IPS-15b (cell line): ENCODE measurements around the gene GOLIM4.

Source experiments
- H3K27me3 ChIP-seq: one replicate; pipeline ENCODE4 v1.6.1; 2013; ENCODE audit warnings: low read length; ENCODE audit not compliant: control insufficient read depth, insufficient read depth
- H3K36me3 ChIP-seq: one replicate; pipeline ENCODE4 v1.6.1; 2013; ENCODE audit warnings: low read length; ENCODE audit not compliant: control insufficient read depth, insufficient read depth
- H3K4me1 ChIP-seq: one replicate; pipeline ENCODE4 v1.6.1; 2013; ENCODE audit warnings: mild to moderate bottlenecking, low read length; ENCODE audit not compliant: control insufficient read depth, insufficient read depth
- H3K4me3 ChIP-seq: one replicate; pipeline ENCODE4 v1.5.1; 2013; ENCODE audit warnings: low read depth, low read length
- H3K9ac ChIP-seq: one replicate; pipeline ENCODE4 v1.6.1; 2013; ENCODE audit warnings: low read depth, mild to moderate bottlenecking, low read length
- H3K9me3 ChIP-seq: one replicate; pipeline ENCODE4 v1.6.1; 2013; ENCODE audit warnings: mild to moderate bottlenecking, low read length; ENCODE audit not compliant: control insufficient read depth, insufficient read depth

GOLIM4 gene

DNA sequence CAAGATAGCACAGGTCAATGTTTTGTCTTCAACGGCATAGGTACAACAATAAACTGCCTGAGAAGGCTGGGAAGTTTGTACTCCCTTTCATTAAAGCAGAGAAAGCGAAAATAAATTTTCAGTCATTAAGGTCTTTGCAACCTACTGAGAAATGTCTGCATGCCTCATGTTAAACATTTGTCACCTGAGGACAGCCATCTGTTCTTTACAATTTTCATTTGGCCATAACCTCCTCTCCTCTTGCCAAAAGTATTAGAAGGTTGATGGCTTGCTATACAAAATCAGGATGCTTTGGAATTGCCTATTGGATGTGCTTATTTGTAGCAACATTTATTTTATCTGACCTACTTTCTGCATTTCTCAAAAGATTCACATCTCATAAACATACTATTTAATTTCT is 122.7 kb downstream of the GOLIM4 start:
- Histone ChIP-seq H3K4me3 (no peak overlapping the region), H3K9me3 (no peaks in the 10 kb centered on the region), H3K4me1 (no peaks in the 10 kb centered on the region), H3K36me3 (no peaks in the 10 kb centered on the region), H3K9ac (no peak overlapping the region), H3K27me3 (no peaks in the 10 kb centered on the region)

DNA sequence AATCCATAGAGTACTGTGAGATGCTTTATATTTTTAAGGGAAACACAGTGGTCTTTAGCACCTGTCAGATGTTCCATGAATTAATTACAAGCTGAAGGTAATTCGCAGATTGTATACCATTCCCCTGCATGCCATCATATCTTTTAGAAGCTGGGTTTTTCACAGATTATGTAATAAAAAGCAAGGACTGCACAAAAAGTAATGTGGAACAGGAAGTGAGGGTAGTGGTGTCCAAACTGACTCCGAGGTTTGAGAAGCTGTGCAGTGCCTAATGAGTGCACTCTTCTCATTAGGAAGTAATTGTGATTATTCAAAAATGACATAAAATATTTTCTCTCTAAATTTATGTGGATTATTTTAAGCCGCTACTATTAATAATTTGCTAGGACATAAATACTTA is 123.2 kb downstream of the GOLIM4 start:
- H3K9me3 ChIP-seq: no peaks in the 10 kb centered on the region
- no peak overlapping the region for H3K9ac ChIP-seq
- H3K36me3 ChIP-seq: no peaks in the 10 kb centered on the region
- H3K4me3 ChIP-seq: no peak overlapping the region
- H3K27me3 ChIP-seq: no peaks in the 10 kb centered on the region
- H3K4me1 ChIP-seq: no peaks in the 10 kb centered on the region

DNA sequence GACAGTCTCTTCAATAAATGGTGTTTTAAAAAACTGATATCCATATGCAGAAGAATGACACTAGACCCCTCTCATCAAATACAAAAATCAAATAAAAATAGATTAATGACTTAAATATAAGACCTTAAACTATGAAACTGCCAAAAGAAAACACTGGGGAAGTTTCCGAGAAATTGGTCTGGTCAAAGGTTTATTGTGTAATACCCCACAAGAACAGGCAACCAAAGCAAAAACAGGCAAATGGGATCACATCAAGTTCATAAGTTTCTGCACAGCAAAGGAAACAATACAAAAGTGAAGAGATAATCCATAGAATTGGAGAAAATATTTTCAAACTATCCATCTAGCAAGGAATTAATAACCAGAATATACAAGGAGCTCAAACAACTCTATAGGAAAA is 126.2 kb downstream of the GOLIM4 start:
- H3K4me1 ChIP-seq: no peaks in the 10 kb centered on the region
- no peaks in the 10 kb centered on the region for H3K27me3 ChIP-seq
- no peaks in the 10 kb centered on the region for H3K9me3 ChIP-seq
- no peak overlapping the region for H3K4me3 ChIP-seq
- no peak overlapping the region for H3K9ac ChIP-seq
- H3K36me3 ChIP-seq: no peaks in the 10 kb centered on the region

DNA sequence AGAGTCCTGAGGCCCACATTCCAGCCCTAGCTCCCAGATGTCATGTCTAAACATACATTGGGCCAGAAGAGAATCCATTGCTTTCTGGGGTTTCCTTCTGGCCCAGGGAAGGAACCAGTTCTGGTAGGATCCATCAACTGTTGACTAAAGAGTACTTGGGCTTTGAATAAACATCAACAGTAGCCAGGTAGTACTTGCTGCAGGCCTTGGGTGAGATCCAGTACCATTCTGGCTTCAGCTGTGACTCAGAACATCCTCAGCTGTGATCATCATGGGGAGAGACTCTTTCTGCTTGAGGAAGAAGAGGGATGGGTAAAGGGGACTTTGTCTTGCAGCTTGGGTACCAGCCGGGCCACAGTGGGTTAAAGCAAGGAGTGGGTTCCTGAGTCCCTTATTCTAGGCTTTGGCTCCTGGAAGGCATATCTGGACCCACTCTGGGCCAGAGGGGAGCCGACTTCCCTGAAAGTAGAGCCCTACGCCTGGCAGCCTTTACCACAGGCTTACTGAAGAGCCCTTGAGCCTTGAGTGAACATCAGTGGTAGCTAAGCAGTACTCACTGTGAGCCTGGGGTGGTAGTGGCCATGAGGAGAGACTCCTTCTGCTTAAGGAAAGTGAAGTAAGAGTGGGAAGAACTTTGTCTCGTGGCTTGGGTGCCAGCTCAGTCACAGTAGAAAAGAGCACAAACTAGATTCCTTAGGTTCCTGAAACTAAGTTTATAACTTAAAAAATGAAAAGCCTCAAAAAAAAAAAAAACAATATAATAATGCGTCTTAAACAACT is 128.3 kb downstream of the GOLIM4 start:
- no peak overlapping the region for H3K9ac ChIP-seq
- H3K4me1 ChIP-seq: no peaks in the 10 kb centered on the region
- no peaks in the 10 kb centered on the region for H3K36me3 ChIP-seq
- H3K9me3 ChIP-seq: no peaks in the 10 kb centered on the region
- H3K27me3 ChIP-seq: no peaks in the 10 kb centered on the region
- no peak overlapping the region for H3K4me3 ChIP-seq
